HCT116 (cell line): ENCODE results near the gene UVRAG. TPM values are rescaled to one million over a fixed set of nuclear protein-coding genes. Genes with fewer than 3 reads are reported as not detected.

Experiments
- ATAC-seq: fragments of 200-7000 bp; cut with Tn5 transposase; 2 replicates; pipeline ENCODE4 v1.9.1; 2020; ENCODE audit warnings: mild to moderate bottlenecking, moderate library complexity
- BruUV-seq: library from RNA; stranded (reverse); fragments of 400-500 nt; replicated peaks from 2 replicates; lab custom pipeline; 2021; lab: Mats Ljungman, UMichigan
- CTCF ChIA-PET: fragments of 300-600 bp; sonication (Branson Sonifier 250); formaldehyde crosslinking; loops from one replicate; lab custom pipeline; 2021; ENCODE audit warnings: antibody characterized with exemption; lab: Charles Lee
- POLR2A ChIA-PET: fragments of 300-600, 350-600 bp; sonication (Branson Sonifier 250); formaldehyde crosslinking; loops from one replicate; lab custom pipeline; 2021; ENCODE audit warnings: antibody characterized with exemption; lab: Charles Lee
- RAD21 ChIA-PET, 2 experiments: fragments of 300-600 bp; sonication (Branson Sonifier 250); formaldehyde crosslinking; loops; one replicate each; lab custom pipeline; 2023; ENCODE audit warnings: low total read pairs in 2 of 2; ENCODE audit not compliant: uncharacterized antibody in 2 of 2, unreplicated experiment in 2 of 2, low non-redundant PET in 1 of 2; lab: Charles Lee
- DNase-seq: peaks from one replicate; pipeline ENCODE4 v3.0.0-alpha.2; 2010; ENCODE audit warnings: low read depth, low spot score
- H2AFZ ChIP-seq: fragments of 200-600 bp; shearing (Covaris generic), sonication (generic); 2 replicates; pipeline ENCODE4 v1.6.1; 2017; ENCODE audit warnings: low read depth, mixed run types, mixed read lengths, antibody characterized with exemption, low read length; ENCODE audit not compliant: poor library complexity, severe bottlenecking
- H3K27ac ChIP-seq: 2 replicates; pipeline ENCODE4 v1.5.1; 2012; ENCODE audit warnings: low read depth, low read length
- H3K27me3 ChIP-seq: fragments of 200-600 bp; sonication (generic); 2 replicates; pipeline ENCODE4 v1.6.1; 2016; ENCODE audit warnings: mixed run types, low read length, mixed read lengths; ENCODE audit not compliant: insufficient read depth
- H3K36me3 ChIP-seq, 2 experiments: fragments of 200-500 bp in 1 of 2; fragments of 200-600 bp in 1 of 2; sonication (Bioruptor generic) in 1 of 2; sonication (generic) in 1 of 2; 2 replicates each; pipeline versions ENCODE4 v1.5.1 to v1.6.1; 2014 to 2016; ENCODE audit warnings: low read length in 2 of 2, inconsistent platforms in 1 of 2, mixed read lengths in 1 of 2, mixed run types in 1 of 2; ENCODE audit not compliant: insufficient read depth in 2 of 2, control insufficient read depth in 1 of 2
- H3K4me1 ChIP-seq, 2 experiments: fragments of 200-600 bp in 1 of 2; sonication (generic) in 1 of 2; 2 replicates each; pipeline versions ENCODE4 v1.5.1 to v1.6.1; 2012 to 2017; ENCODE audit warnings: low read length in 2 of 2, inconsistent platforms in 1 of 2, mild to moderate bottlenecking in 1 of 2, mixed read lengths in 1 of 2, mixed run types in 1 of 2, moderate library complexity in 1 of 2; ENCODE audit not compliant: insufficient read depth in 2 of 2, control insufficient read depth in 1 of 2
- H3K4me2 ChIP-seq: fragments of 200-600 bp; sonication (generic); 2 replicates; pipeline ENCODE4 v1.6.1; 2017; ENCODE audit warnings: mixed run types, low read length, mixed read lengths
- H3K4me3 ChIP-seq, 2 experiments: fragments of 200-600 bp in 1 of 2; sonication (generic) in 1 of 2; replicated peaks in 1 of 2; 2 replicates each; pipeline ENCODE4 v1.5.1; 2011 to 2016; ENCODE audit warnings: low read length in 2 of 2, control low read depth in 1 of 2, low read depth in 1 of 2, mild to moderate bottlenecking in 1 of 2, mixed read lengths in 1 of 2, mixed run types in 1 of 2
- H3K79me2 ChIP-seq: fragments of 200-600 bp; sonication (generic); 2 replicates; pipeline ENCODE4 v1.6.1; 2017; ENCODE audit warnings: mild to moderate bottlenecking, mixed run types, low read length, moderate library complexity, mixed read lengths; ENCODE audit not compliant: insufficient read depth
- H3K9ac ChIP-seq: fragments of 200-600 bp; sonication (generic); 2 replicates; pipeline ENCODE4 v1.6.1; 2016; ENCODE audit warnings: low read length, mixed read lengths
- H3K9me2 ChIP-seq: fragments of 200-600 bp; sonication (generic), shearing (Covaris generic); 2 replicates; pipeline ENCODE4 v1.6.1; 2017; ENCODE audit warnings: mixed run types, mild to moderate bottlenecking, moderate library complexity; ENCODE audit not compliant: insufficient read depth
- H3K9me3 ChIP-seq, 2 experiments: fragments of 200-500 bp in 1 of 2; fragments of 200-600 bp in 1 of 2; sonication (Bioruptor generic) in 1 of 2; sonication (generic) in 1 of 2; 2 replicates each; pipeline ENCODE4 v1.6.1; 2014 to 2017; ENCODE audit warnings: low read length in 2 of 2, mixed read lengths in 2 of 2, inconsistent platforms in 1 of 2, low read depth in 1 of 2, mild to moderate bottlenecking in 1 of 2, mixed run types in 1 of 2, moderate library complexity in 1 of 2; ENCODE audit not compliant: control insufficient read depth in 1 of 2, insufficient read depth in 1 of 2
- H4K20me1 ChIP-seq: fragments of 200-600 bp; sonication (generic), shearing (Covaris generic); 2 replicates; pipeline ENCODE4 v1.6.1; 2017; ENCODE audit warnings: mixed run types, mild to moderate bottlenecking, moderate library complexity; ENCODE audit not compliant: insufficient read depth
- CEBPB ChIP-seq: IDR thresholded peaks from 2 replicates; pipeline ENCODE4 v1.6.1; 2012; ENCODE audit warnings: low read depth
- EGR1 ChIP-seq: IDR thresholded peaks from 2 replicates; pipeline ENCODE4 v1.6.1; 2012; ENCODE audit warnings: low read depth
- ELF1 ChIP-seq: IDR thresholded peaks from 2 replicates; pipeline ENCODE4 v1.6.1; 2012; ENCODE audit warnings: low read depth, borderline replicate concordance
- EZH2 ChIP-seq: fragments of 200-600 bp; sonication (generic); IDR thresholded peaks from 2 replicates; pipeline ENCODE4 v1.6.1; 2017; ENCODE audit warnings: antibody characterized with exemption, mixed run types
- FOSL1 ChIP-seq: IDR thresholded peaks from 2 replicates; pipeline ENCODE4 v1.6.1; 2012; ENCODE audit warnings: low read depth
- JUND ChIP-seq: IDR thresholded peaks from 2 replicates; pipeline ENCODE4 v1.6.1; 2012
- POLR2A ChIP-seq: IDR thresholded peaks from 2 replicates; pipeline ENCODE4 v1.7.0; 2011; ENCODE audit warnings: borderline replicate concordance; ENCODE audit not compliant: insufficient read depth, insufficient read length; ENCODE audit errors: extremely low read depth
- POLR2AphosphoS5 ChIP-seq: IDR thresholded peaks from 2 replicates; pipeline ENCODE4 v1.6.1; 2011; ENCODE audit warnings: mild to moderate bottlenecking, low read depth, low read length, moderate library complexity
- RAD21 ChIP-seq: IDR thresholded peaks from 2 replicates; pipeline ENCODE4 v1.6.1; 2012; ENCODE audit warnings: low read depth, mild to moderate bottlenecking
- SIN3A ChIP-seq: IDR thresholded peaks from 2 replicates; pipeline ENCODE4 v1.6.1; 2012; ENCODE audit warnings: low read depth
- SP1 ChIP-seq: IDR thresholded peaks from 2 replicates; pipeline ENCODE4 v1.6.1; 2012; ENCODE audit warnings: low read depth
- SRF ChIP-seq: IDR thresholded peaks from 2 replicates; pipeline ENCODE4 v1.6.1; 2012; ENCODE audit warnings: low read depth
- TCF7L2 ChIP-seq: IDR thresholded peaks from 2 replicates; pipeline ENCODE4 v1.7.0; 2011; ENCODE audit warnings: borderline replicate concordance, inconsistent platforms; ENCODE audit not compliant: insufficient read depth, insufficient read length; ENCODE audit errors: extremely low read depth
- ZFX ChIP-seq: fragments of 450-650 bp; IDR thresholded peaks from 2 replicates; pipeline ENCODE4 v1.6.1; 2017
- ZNF274 ChIP-seq: fragments of 200-500 bp; sonication (Bioruptor generic); IDR thresholded peaks from 2 replicates; pipeline ENCODE4 v1.6.1; 2014; ENCODE audit warnings: mild to moderate bottlenecking, low read depth, low read length, inconsistent platforms
- intact Hi-C: fragments of 100-400 bp; cut with micrococcal nuclease; formaldehyde crosslinking; loops from 2 replicates; pipeline ENCODE4 v1.10.0; 2022
- total RNA-seq: library from RNA; stranded (reverse); gene quantifications from one replicate; pipeline ENCODE4 v1.2.1, GENCODE V29; 2021; ENCODE audit not compliant: unreplicated experiment
- TF ChIP-seq, protein P1 (sequence below): IDR thresholded peaks from 2 replicates; pipeline ENCODE4 v1.6.1; 2012
- TF ChIP-seq, protein P2 (sequence below): IDR thresholded peaks from 2 replicates; pipeline ENCODE4 v1.6.1; 2012
- TF ChIP-seq, protein P3 (sequence below): IDR thresholded peaks from 2 replicates; pipeline ENCODE4 v1.6.1; 2011; ENCODE audit warnings: mild to moderate bottlenecking, low read length, moderate library complexity; ENCODE audit not compliant: insufficient replicate concordance; ENCODE audit errors: extremely low read depth
- TF ChIP-seq, protein P4 (sequence below): IDR thresholded peaks from 2 replicates; pipeline ENCODE4 v1.6.1; 2012; ENCODE audit warnings: low read depth

The UVRAG gene
- total RNA-seq, 1 experiment from 2014 or later = 12.3 TPM

DNA sequence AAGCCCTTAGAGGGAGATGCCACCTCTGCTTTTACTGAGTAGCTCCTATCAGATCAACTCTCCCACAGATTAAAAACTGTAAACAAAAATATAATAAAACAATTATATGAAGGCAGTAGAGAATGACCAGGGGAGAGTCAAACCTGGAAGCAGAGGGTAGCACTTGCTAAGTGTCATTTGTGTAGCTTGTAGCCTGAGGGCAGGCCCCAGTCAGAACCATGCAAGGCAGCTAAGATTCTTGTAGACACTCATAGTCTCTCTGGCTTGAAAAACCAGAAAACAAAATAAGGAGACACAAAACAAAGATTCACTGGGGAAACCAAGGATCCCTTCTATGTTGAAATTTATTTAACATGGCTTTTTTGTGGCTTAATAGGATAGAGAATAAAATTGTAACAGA, 280.9 kb downstream of the UVRAG start:
- no peak for DNase-seq
- TF ChIP-seq ZNF274 = no peak
- TF ChIP-seq SIN3A = no peak
- TF ChIP-seq, protein P1, sequence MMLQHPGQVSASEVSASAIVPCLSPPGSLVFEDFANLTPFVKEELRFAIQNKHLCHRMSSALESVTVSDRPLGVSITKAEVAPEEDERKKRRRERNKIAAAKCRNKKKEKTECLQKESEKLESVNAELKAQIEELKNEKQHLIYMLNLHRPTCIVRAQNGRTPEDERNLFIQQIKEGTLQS = no peak
- no peak for TF ChIP-seq ZFX
- TF ChIP-seq EGR1 = no peak
- no peak for TF ChIP-seq JUND
- TF ChIP-seq CEBPB = no peak
- TF ChIP-seq RAD21 = no peak
- TF ChIP-seq TCF7L2 = no peak
- TF ChIP-seq FOSL1 = no peak
- TF ChIP-seq, protein P2, sequence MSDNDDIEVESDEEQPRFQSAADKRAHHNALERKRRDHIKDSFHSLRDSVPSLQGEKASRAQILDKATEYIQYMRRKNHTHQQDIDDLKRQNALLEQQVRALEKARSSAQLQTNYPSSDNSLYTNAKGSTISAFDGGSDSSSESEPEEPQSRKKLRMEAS = no peak
- TF ChIP-seq, protein P3, sequence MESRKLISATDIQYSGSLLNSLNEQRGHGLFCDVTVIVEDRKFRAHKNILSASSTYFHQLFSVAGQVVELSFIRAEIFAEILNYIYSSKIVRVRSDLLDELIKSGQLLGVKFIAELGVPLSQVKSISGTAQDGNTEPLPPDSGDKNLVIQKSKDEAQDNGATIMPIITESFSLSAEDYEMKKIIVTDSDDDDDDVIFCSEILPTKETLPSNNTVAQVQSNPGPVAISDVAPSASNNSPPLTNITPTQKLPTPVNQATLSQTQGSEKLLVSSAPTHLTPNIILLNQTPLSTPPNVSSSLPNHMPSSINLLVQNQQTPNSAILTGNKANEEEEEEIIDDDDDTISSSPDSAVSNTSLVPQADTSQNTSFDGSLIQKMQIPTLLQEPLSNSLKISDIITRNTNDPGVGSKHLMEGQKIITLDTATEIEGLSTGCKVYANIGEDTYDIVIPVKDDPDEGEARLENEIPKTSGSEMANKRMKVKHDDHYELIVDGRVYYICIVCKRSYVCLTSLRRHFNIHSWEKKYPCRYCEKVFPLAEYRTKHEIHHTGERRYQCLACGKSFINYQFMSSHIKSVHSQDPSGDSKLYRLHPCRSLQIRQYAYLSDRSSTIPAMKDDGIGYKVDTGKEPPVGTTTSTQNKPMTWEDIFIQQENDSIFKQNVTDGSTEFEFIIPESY = no peak
- no peak for TF ChIP-seq POLR2AphosphoS5
- no peak for TF ChIP-seq POLR2A
- TF ChIP-seq ELF1 = no peak
- TF ChIP-seq SP1 = no peak
- TF ChIP-seq SRF = no peak
- TF ChIP-seq EZH2 = no peak
- TF ChIP-seq, protein P4, sequence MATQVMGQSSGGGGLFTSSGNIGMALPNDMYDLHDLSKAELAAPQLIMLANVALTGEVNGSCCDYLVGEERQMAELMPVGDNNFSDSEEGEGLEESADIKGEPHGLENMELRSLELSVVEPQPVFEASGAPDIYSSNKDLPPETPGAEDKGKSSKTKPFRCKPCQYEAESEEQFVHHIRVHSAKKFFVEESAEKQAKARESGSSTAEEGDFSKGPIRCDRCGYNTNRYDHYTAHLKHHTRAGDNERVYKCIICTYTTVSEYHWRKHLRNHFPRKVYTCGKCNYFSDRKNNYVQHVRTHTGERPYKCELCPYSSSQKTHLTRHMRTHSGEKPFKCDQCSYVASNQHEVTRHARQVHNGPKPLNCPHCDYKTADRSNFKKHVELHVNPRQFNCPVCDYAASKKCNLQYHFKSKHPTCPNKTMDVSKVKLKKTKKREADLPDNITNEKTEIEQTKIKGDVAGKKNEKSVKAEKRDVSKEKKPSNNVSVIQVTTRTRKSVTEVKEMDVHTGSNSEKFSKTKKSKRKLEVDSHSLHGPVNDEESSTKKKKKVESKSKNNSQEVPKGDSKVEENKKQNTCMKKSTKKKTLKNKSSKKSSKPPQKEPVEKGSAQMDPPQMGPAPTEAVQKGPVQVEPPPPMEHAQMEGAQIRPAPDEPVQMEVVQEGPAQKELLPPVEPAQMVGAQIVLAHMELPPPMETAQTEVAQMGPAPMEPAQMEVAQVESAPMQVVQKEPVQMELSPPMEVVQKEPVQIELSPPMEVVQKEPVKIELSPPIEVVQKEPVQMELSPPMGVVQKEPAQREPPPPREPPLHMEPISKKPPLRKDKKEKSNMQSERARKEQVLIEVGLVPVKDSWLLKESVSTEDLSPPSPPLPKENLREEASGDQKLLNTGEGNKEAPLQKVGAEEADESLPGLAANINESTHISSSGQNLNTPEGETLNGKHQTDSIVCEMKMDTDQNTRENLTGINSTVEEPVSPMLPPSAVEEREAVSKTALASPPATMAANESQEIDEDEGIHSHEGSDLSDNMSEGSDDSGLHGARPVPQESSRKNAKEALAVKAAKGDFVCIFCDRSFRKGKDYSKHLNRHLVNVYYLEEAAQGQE = no peak
- Histone ChIP-seq H3K9me3 (no peaks in the 10 kb centered on the region), H3K4me2 (no peak overlapping the region), H3K9ac (no peak overlapping the region), H3K27ac (no peak overlapping the region), H3K36me3 (no peaks in the 10 kb centered on the region), H4K20me1 (no peaks in the 10 kb centered on the region), H3K27me3 (no peaks in the 10 kb centered on the region), H2AFZ (no peak overlapping the region), H3K9me2 (no peaks in the 10 kb centered on the region), H3K79me2 (no peaks in the 10 kb centered on the region), H3K4me1 (no peaks in the 10 kb centered on the region), H3K4me3 (no peak overlapping the region)
- CTCF ChIA-PET = no interaction called here
- RAD21 ChIA-PET = no interaction called here
- no peak for ATAC-seq
- intact Hi-C loops = no loop called here
- POLR2A ChIA-PET = no interaction called here
- no TSS peak for BruUV-seq
